Fibroblast of mammary gland (primary cell): ENCODE results near the gene WDR27.
A peak's percentile ranks its signal among the peaks of the same experiment; 100 is the strongest.

Source experiments
- DNase-seq: peaks from one replicate; pipeline ENCODE4 v3.0.0-alpha.2; 2010; ENCODE audit warnings: low read depth
- H3K4me3 ChIP-seq: 2 replicates; pipeline ENCODE4 v1.5.1; 2011; ENCODE audit warnings: low read depth, mild to moderate bottlenecking, low read length, moderate library complexity; ENCODE audit not compliant: control insufficient read depth
- CTCF ChIP-seq: conservative IDR thresholded peaks from 2 replicates; pipeline ENCODE4 v1.5.1; 2011; ENCODE audit warnings: low read depth, low read length, inconsistent platforms; ENCODE audit not compliant: control insufficient read depth, insufficient read depth

Gene WDR27

GRCh38 chr6:169566961-169567750, 134.7 kb downstream of the WDR27 start:
- no peak for DNase-seq
- no peak overlapping the region for H3K4me3 ChIP-seq
- TF ChIP-seq CTCF, result no peak

DNA sequence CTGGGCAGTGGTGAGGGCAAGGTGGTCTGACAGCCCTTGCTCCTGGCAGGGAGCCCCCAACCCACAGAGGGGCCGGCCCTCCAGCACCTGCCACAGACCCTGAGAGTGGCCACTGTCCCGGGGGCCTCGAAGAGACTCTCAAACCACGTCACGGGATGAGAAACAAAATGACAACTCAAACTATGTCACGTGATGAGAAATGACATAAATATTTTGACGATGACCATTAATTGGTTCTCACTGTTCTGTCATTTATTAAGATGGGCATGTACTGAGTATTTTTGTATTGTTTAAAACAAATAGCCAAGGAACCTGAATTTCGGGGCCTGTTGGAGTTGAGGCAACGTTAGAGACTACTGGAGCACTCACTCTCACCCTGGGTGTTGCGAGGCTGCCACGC, 135.5 kb downstream of the WDR27 start:
- H3K4me3 ChIP-seq, result no peak overlapping the region
- no peak for DNase-seq
- TF ChIP-seq CTCF, result no peak

DNA sequence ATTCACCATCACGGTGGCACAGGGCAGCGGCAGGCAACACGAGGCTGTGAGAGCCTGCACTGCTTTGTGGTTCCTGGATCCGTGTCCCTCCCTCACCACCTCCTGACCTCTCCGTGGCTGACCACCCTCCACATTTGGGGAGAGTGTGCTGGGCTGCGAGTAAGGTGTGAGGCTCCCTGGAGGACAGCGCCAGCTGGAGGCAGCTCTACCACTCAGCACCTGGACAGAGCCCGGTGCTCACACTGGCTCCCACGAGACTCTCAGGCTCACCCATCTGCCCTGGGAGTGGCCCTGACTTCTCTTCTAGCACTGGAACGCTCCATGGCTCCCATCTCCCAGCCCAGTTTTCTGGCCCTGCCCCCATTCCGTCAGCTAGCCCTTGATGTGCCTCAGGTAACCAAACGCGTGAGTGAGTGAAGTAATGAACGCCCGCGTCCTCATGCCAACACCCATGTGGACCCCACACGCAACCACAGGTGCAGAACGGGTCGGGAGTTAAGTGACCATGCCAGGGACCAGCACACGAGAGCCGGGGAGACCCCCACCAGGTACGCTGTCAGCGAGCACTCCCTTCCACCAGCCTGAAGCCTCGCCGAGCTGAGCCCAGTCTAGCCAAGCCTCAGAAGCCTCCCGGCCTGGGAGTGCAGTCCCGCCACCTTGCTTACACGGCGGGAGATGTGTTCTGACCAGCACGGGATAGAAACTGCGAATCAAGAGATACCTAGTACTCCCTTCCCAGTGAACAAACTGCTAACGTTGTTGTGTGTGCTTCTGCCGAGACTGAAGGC, 137.2 kb downstream of the WDR27 start:
- no peak for DNase-seq
- no peak for TF ChIP-seq CTCF
- H3K4me3 ChIP-seq, result no peak overlapping the region

DNA sequence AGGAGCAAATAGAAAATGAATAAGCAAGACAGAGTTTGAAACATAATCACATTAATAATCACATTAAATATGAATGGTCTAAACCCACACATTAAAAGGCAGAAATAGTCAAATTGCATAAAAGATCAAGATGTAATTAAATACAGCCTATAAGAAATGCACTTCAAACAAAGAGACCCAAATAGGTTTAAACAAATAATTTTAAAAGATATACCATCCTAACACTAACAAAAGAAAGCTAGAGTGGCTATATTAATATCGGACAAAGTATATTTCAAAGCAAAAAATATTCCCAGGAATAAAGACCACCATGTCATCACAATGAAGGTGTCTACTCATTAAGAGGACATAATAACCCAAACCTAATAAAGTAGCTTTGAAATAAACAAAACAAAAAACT, 140.2 kb downstream of the WDR27 start:
- TF ChIP-seq CTCF, result no peak

DNA sequence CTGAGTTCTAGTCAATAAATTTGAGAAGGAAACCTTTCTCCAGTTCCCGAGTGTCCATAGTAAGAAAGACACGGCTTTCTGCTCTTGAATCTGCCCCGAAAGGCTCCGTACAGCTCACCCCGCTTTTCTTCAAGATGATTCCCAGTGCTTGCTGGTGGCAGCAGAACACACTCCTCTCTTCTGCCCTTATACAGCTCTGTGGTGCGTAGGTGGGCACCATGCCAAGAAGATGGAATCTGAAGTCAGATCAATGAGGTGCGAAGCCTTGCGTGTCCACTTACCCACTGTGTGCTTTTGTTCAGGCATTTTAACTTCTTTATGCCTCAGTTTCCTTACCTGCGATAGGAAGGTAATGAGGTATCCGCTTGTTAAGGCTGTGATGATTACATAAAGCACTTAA, 142.2 kb downstream of the WDR27 start:
- TF ChIP-seq CTCF, result no peak
- H3K4me3 ChIP-seq, result no peak overlapping the region
- DNase-seq, result peak; percentile 11

More for the DNA sequence above, 140.2 kb downstream of the WDR27 start:
- DNase-seq, result no peak
- H3K4me3 ChIP-seq, result no peak overlapping the region

GRCh38 chr6:169558774-169559441, 142.9 kb downstream of the WDR27 start:
- peak; percentile 80 for DNase-seq
- no peak for TF ChIP-seq CTCF
- no peak overlapping the region for H3K4me3 ChIP-seq
